SU-DHL-6 (cell line): ENCODE measurements around the gene LAMA2.

ENCODE experiments used
- CTCF ChIP-seq: fragments of 200-600 bp; sonication (generic); IDR thresholded peaks from one replicate; pipeline ENCODE4 v1.5.1; 2017; ENCODE audit warnings: antibody characterized with exemption, mild to moderate bottlenecking, low read length, moderate library complexity; ENCODE audit not compliant: insufficient read depth, poor library complexity, severe bottlenecking
- EZH2phosphoT487 ChIP-seq: fragments of 200-600 bp; sonication (generic), shearing (Covaris generic); conservative IDR thresholded peaks from 2 replicates; pipeline ENCODE4 v1.6.1; 2018; ENCODE audit warnings: mild to moderate bottlenecking, antibody characterized with exemption, low read length, moderate library complexity, mixed read lengths

GRCh38 chr6:128950864-128951263 lies 67.9 kb downstream of the LAMA2 start:
- TF ChIP-seq CTCF (no peak), EZH2phosphoT487 (no peak)
